OCI-LY1 (cell line): ENCODE data around the gene UCN3.

Source experiments
- H2AFZ ChIP-seq: fragments of 200-600 bp; sonication (generic), shearing (Covaris generic); 2 replicates; pipeline ENCODE4 v1.6.0; 2014; ENCODE audit warnings: antibody characterized with exemption, mild to moderate bottlenecking, low read length
- H3F3A ChIP-seq: fragments of 200-600 bp; sonication (generic), shearing (Covaris generic); 2 replicates; pipeline ENCODE4 v1.6.0; 2014; ENCODE audit warnings: mild to moderate bottlenecking, antibody characterized with exemption, low read length, moderate library complexity; ENCODE audit not compliant: insufficient read depth
- H3K27ac ChIP-seq: fragments of 200-600 bp; sonication (generic); 2 replicates; pipeline ENCODE4 v1.5.1; 2014; ENCODE audit warnings: low read length, mixed run types, mild to moderate bottlenecking, low read depth; ENCODE audit not compliant: poor library complexity, severe bottlenecking
- H3K27me3 ChIP-seq: fragments of 200-600 bp; sonication (generic); 2 replicates; pipeline ENCODE4 v1.6.0; 2014; ENCODE audit warnings: antibody characterized with exemption, mild to moderate bottlenecking, low read length, moderate library complexity; ENCODE audit not compliant: insufficient read depth
- H3K36me3 ChIP-seq: fragments of 200-600 bp; sonication (generic); 2 replicates; pipeline ENCODE4 v1.6.1; 2014; ENCODE audit warnings: mild to moderate bottlenecking, antibody characterized with exemption, low read length, moderate library complexity, mixed read lengths; ENCODE audit not compliant: insufficient read depth
- H3K4me1 ChIP-seq: fragments of 200-600 bp; sonication (generic); 2 replicates; pipeline ENCODE4 v1.5.1; 2014; ENCODE audit warnings: mild to moderate bottlenecking, low read length, moderate library complexity; ENCODE audit not compliant: insufficient read depth, severe bottlenecking
- H3K4me2 ChIP-seq: fragments of 200-600 bp; sonication (generic), shearing (Covaris generic); 2 replicates; pipeline ENCODE4 v1.6.1; 2014; ENCODE audit warnings: low read length
- H3K4me3 ChIP-seq: fragments of 200-600 bp; sonication (generic); 2 replicates; pipeline ENCODE4 v1.5.1; 2014; ENCODE audit warnings: low read length, low read depth, mild to moderate bottlenecking, mixed read lengths; ENCODE audit not compliant: poor library complexity, severe bottlenecking
- H3K79me2 ChIP-seq: fragments of 200-600 bp; shearing (Covaris generic); 2 replicates; pipeline ENCODE4 v1.6.1; 2016; ENCODE audit warnings: mixed run types, low read length, mixed read lengths; ENCODE audit not compliant: insufficient read depth
- H3K9ac ChIP-seq: fragments of 200-600 bp; sonication (generic), shearing (Covaris generic); 2 replicates; pipeline ENCODE4 v1.6.1; 2014; ENCODE audit warnings: mild to moderate bottlenecking, low read length, mixed read lengths
- H3K9me2 ChIP-seq: fragments of 200-600 bp; sonication (generic), shearing (Covaris generic); 2 replicates; pipeline ENCODE4 v1.6.1; 2014; ENCODE audit warnings: low read depth, mild to moderate bottlenecking, low read length, mixed read lengths
- H3K9me3 ChIP-seq: fragments of 200-600 bp; shearing (Covaris generic); 2 replicates; pipeline ENCODE4 v1.6.1; 2014; ENCODE audit warnings: low read length, mixed read lengths
- H4K20me1 ChIP-seq: fragments of 200-600 bp; sonication (generic), shearing (Covaris generic); 2 replicates; pipeline ENCODE4 v1.6.0; 2016; ENCODE audit warnings: mild to moderate bottlenecking, low read length; ENCODE audit not compliant: insufficient read depth
- EZH2 ChIP-seq: fragments of 200-600 bp; sonication (generic), shearing (Covaris generic); IDR thresholded peaks from 2 replicates; pipeline ENCODE4 v1.8.0; 2017; ENCODE audit warnings: borderline replicate concordance, mixed run types, mild to moderate bottlenecking, antibody characterized with exemption, low read length, moderate library complexity, mixed read lengths
- TF ChIP-seq, protein P1 (sequence below): fragments of 200-600 bp; sonication (generic), shearing (Covaris generic); IDR thresholded peaks from 2 replicates; pipeline ENCODE4 v1.5.1; 2017; ENCODE audit warnings: mild to moderate bottlenecking, antibody characterized with exemption, low read length, moderate library complexity, mixed read lengths

The UCN3 gene

DNA sequence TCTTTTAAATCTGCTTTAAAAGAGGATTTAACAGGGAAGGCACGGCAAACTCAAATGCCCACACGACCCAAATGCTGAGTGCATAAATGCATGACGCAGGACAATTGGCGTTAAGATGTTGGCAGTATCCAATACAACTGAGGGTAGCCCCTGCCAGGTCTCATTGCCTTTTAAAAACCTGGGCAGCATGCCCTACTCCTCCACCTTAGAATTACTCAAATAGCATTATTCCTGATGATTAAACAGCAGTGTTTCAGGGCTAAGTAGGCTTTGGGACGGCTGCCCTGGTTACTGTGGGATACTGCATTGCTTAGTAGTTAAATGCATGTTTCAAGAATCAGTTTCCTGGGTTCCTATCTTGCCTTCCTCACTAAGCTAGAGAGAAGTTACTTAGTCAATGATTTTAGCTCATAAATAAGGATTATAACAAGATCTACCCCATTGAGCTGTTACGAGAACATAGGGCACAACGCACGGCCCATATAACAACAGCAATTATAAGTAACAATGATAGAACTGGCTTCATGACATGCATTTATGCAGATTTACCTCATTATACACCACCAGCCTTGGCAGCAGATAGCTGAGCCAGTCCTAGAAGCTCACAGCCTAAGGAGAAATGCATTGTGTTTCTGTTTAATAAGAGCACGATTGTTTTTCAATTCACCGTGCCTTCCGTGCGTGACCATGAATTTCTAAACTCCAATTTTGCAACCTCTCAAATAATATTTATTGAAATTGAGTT, 32.0 kb downstream of the UCN3 start:
- Histone ChIP-seq H3K4me1 (no peaks in the 10 kb centered on the region), H3K79me2 (no peaks in the 10 kb centered on the region), H3K36me3 (no peaks in the 10 kb centered on the region), H2AFZ (no peak overlapping the region), H3K4me2 (no peak overlapping the region), H3K27me3 (no peaks in the 10 kb centered on the region), H3K9me3 (no peaks in the 10 kb centered on the region), H3F3A (no peaks in the 10 kb centered on the region), H3K9ac (no peak overlapping the region), H4K20me1 (no peaks in the 10 kb centered on the region), H3K9me2 (no peaks in the 10 kb centered on the region), H3K27ac (no peak overlapping the region), H3K4me3 (no peak overlapping the region)
- no peak for TF ChIP-seq EZH2
- TF ChIP-seq, protein P1, sequence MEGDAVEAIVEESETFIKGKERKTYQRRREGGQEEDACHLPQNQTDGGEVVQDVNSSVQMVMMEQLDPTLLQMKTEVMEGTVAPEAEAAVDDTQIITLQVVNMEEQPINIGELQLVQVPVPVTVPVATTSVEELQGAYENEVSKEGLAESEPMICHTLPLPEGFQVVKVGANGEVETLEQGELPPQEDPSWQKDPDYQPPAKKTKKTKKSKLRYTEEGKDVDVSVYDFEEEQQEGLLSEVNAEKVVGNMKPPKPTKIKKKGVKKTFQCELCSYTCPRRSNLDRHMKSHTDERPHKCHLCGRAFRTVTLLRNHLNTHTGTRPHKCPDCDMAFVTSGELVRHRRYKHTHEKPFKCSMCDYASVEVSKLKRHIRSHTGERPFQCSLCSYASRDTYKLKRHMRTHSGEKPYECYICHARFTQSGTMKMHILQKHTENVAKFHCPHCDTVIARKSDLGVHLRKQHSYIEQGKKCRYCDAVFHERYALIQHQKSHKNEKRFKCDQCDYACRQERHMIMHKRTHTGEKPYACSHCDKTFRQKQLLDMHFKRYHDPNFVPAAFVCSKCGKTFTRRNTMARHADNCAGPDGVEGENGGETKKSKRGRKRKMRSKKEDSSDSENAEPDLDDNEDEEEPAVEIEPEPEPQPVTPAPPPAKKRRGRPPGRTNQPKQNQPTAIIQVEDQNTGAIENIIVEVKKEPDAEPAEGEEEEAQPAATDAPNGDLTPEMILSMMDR = no peak

- Histone ChIP-seq H3K36me3 (no peaks in the 10 kb centered on the region), H3K27me3 (no peaks in the 10 kb centered on the region), H3K9me3 (no peaks in the 10 kb centered on the region), H3F3A (no peaks in the 10 kb centered on the region), H3K4me3 (no peak overlapping the region), H3K4me2 (no peak overlapping the region), H3K79me2 (no peaks in the 10 kb centered on the region), H3K27ac (no peak overlapping the region), H3K9ac (no peak overlapping the region), H4K20me1 (no peaks in the 10 kb centered on the region), H2AFZ (no peak overlapping the region), H3K4me1 (no peaks in the 10 kb centered on the region), H3K9me2 (no peaks in the 10 kb centered on the region)
- TF ChIP-seq, protein P1 = no peak
- no peak for TF ChIP-seq EZH2
Observed at GRCh38 chr10:5399332-5399731, 34.6 kb downstream of the UCN3 start.

DNA sequence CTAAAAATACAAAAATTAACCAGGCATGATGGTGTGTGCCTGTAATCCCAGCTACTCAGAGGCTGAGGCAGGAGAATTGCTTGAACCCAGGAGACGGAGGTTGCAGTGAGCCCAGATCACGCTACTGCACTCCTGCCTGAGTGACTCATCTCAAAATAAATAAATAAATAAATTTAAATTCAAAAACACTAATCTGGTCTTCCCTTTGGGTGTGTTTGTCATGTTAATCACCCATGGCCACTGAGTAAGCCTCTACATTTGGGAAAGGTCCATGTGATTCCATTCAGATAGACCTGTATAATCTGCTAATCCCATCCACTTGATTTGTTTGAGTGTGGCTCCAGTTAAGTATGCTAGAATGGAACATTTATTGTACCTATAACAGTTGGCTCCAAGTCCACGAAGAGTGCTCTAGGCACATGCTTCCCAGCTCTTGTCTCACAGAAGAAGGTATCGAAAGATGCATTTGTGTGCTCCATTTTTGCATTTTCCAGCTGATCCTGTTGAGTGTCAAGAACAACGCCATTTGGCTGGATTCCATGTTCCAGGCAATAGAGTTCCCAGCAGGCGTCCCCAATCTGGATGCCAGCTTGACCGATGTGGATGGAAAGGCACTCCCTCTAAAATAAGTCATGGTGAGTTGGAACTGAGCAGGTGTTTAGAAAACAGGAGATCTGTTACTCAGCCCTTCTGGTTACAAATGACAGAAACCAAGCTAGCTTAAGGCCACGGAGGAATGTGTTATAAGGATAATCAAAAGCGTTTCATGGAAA, 35.9 kb downstream of the UCN3 start:
- Histone ChIP-seq H3K9me2 (no peaks in the 10 kb centered on the region), H3F3A (no peaks in the 10 kb centered on the region), H3K27ac (no peak overlapping the region), H3K4me3 (no peak overlapping the region), H3K27me3 (no peaks in the 10 kb centered on the region), H3K79me2 (no peaks in the 10 kb centered on the region), H3K36me3 (no peaks in the 10 kb centered on the region), H4K20me1 (no peaks in the 10 kb centered on the region), H3K9me3 (no peaks in the 10 kb centered on the region), H3K9ac (no peak overlapping the region), H2AFZ (no peak overlapping the region), H3K4me2 (no peak overlapping the region), H3K4me1 (no peaks in the 10 kb centered on the region)
- no peak for TF ChIP-seq EZH2
- TF ChIP-seq, protein P1 = no peak
